HCT116 (cell line): ENCODE measurements around the gene FHDC1. TPM values are rescaled to one million over a fixed set of nuclear protein-coding genes. Genes with fewer than 3 reads are reported as not detected.

Source experiments
- ATAC-seq: fragments of 200-7000 bp; cut with Tn5 transposase; 2 replicates; pipeline ENCODE4 v1.9.1; 2020; ENCODE audit warnings: mild to moderate bottlenecking, moderate library complexity
- BruUV-seq: library from RNA; stranded (reverse); fragments of 400-500 nt; replicated peaks from 2 replicates; lab custom pipeline; 2021; lab: Mats Ljungman, UMichigan
- CTCF ChIA-PET: fragments of 300-600 bp; sonication (Branson Sonifier 250); formaldehyde crosslinking; loops from one replicate; lab custom pipeline; 2021; ENCODE audit warnings: antibody characterized with exemption; lab: Charles Lee
- POLR2A ChIA-PET: fragments of 300-600, 350-600 bp; sonication (Branson Sonifier 250); formaldehyde crosslinking; loops from one replicate; lab custom pipeline; 2021; ENCODE audit warnings: antibody characterized with exemption; lab: Charles Lee
- RAD21 ChIA-PET, 2 experiments: fragments of 300-600 bp; sonication (Branson Sonifier 250); formaldehyde crosslinking; loops; one replicate each; lab custom pipeline; 2023; ENCODE audit warnings: low total read pairs in 2 of 2; ENCODE audit not compliant: uncharacterized antibody in 2 of 2, unreplicated experiment in 2 of 2, low non-redundant PET in 1 of 2; lab: Charles Lee
- DNase-seq: peaks from one replicate; pipeline ENCODE4 v3.0.0-alpha.2; 2010; ENCODE audit warnings: low read depth, low spot score
- H2AFZ ChIP-seq: fragments of 200-600 bp; shearing (Covaris generic), sonication (generic); 2 replicates; pipeline ENCODE4 v1.6.1; 2017; ENCODE audit warnings: low read depth, mixed run types, mixed read lengths, antibody characterized with exemption, low read length; ENCODE audit not compliant: poor library complexity, severe bottlenecking
- H3K27ac ChIP-seq: 2 replicates; pipeline ENCODE4 v1.5.1; 2012; ENCODE audit warnings: low read depth, low read length
- H3K27me3 ChIP-seq: fragments of 200-600 bp; sonication (generic); 2 replicates; pipeline ENCODE4 v1.6.1; 2016; ENCODE audit warnings: mixed run types, low read length, mixed read lengths; ENCODE audit not compliant: insufficient read depth
- H3K36me3 ChIP-seq, 2 experiments: fragments of 200-500 bp in 1 of 2; fragments of 200-600 bp in 1 of 2; sonication (Bioruptor generic) in 1 of 2; sonication (generic) in 1 of 2; 2 replicates each; pipeline versions ENCODE4 v1.5.1 to v1.6.1; 2014 to 2016; ENCODE audit warnings: low read length in 2 of 2, inconsistent platforms in 1 of 2, mixed read lengths in 1 of 2, mixed run types in 1 of 2; ENCODE audit not compliant: insufficient read depth in 2 of 2, control insufficient read depth in 1 of 2
- H3K4me1 ChIP-seq, 2 experiments: fragments of 200-600 bp in 1 of 2; sonication (generic) in 1 of 2; 2 replicates each; pipeline versions ENCODE4 v1.5.1 to v1.6.1; 2012 to 2017; ENCODE audit warnings: low read length in 2 of 2, inconsistent platforms in 1 of 2, mild to moderate bottlenecking in 1 of 2, mixed read lengths in 1 of 2, mixed run types in 1 of 2, moderate library complexity in 1 of 2; ENCODE audit not compliant: insufficient read depth in 2 of 2, control insufficient read depth in 1 of 2
- H3K4me2 ChIP-seq: fragments of 200-600 bp; sonication (generic); 2 replicates; pipeline ENCODE4 v1.6.1; 2017; ENCODE audit warnings: mixed run types, low read length, mixed read lengths
- H3K4me3 ChIP-seq, 2 experiments: fragments of 200-600 bp in 1 of 2; sonication (generic) in 1 of 2; replicated peaks in 1 of 2; 2 replicates each; pipeline ENCODE4 v1.5.1; 2011 to 2016; ENCODE audit warnings: low read length in 2 of 2, control low read depth in 1 of 2, low read depth in 1 of 2, mild to moderate bottlenecking in 1 of 2, mixed read lengths in 1 of 2, mixed run types in 1 of 2
- H3K79me2 ChIP-seq: fragments of 200-600 bp; sonication (generic); 2 replicates; pipeline ENCODE4 v1.6.1; 2017; ENCODE audit warnings: mild to moderate bottlenecking, mixed run types, low read length, moderate library complexity, mixed read lengths; ENCODE audit not compliant: insufficient read depth
- H3K9ac ChIP-seq: fragments of 200-600 bp; sonication (generic); 2 replicates; pipeline ENCODE4 v1.6.1; 2016; ENCODE audit warnings: low read length, mixed read lengths
- H3K9me2 ChIP-seq: fragments of 200-600 bp; sonication (generic), shearing (Covaris generic); 2 replicates; pipeline ENCODE4 v1.6.1; 2017; ENCODE audit warnings: mixed run types, mild to moderate bottlenecking, moderate library complexity; ENCODE audit not compliant: insufficient read depth
- H3K9me3 ChIP-seq, 2 experiments: fragments of 200-500 bp in 1 of 2; fragments of 200-600 bp in 1 of 2; sonication (Bioruptor generic) in 1 of 2; sonication (generic) in 1 of 2; 2 replicates each; pipeline ENCODE4 v1.6.1; 2014 to 2017; ENCODE audit warnings: low read length in 2 of 2, mixed read lengths in 2 of 2, inconsistent platforms in 1 of 2, low read depth in 1 of 2, mild to moderate bottlenecking in 1 of 2, mixed run types in 1 of 2, moderate library complexity in 1 of 2; ENCODE audit not compliant: control insufficient read depth in 1 of 2, insufficient read depth in 1 of 2
- H4K20me1 ChIP-seq: fragments of 200-600 bp; sonication (generic), shearing (Covaris generic); 2 replicates; pipeline ENCODE4 v1.6.1; 2017; ENCODE audit warnings: mixed run types, mild to moderate bottlenecking, moderate library complexity; ENCODE audit not compliant: insufficient read depth
- CBX3 ChIP-seq: IDR thresholded peaks from 2 replicates; pipeline ENCODE4 v1.6.1; 2012; ENCODE audit warnings: low read depth
- EGR1 ChIP-seq: IDR thresholded peaks from 2 replicates; pipeline ENCODE4 v1.6.1; 2012; ENCODE audit warnings: low read depth
- ELF1 ChIP-seq: IDR thresholded peaks from 2 replicates; pipeline ENCODE4 v1.6.1; 2012; ENCODE audit warnings: low read depth, borderline replicate concordance
- EZH2phosphoT487 ChIP-seq: fragments of 200-600 bp; IDR thresholded peaks from 2 replicates; pipeline ENCODE4 v1.6.1; 2018; ENCODE audit warnings: antibody characterized with exemption, borderline replicate concordance
- POLR2A ChIP-seq: IDR thresholded peaks from 2 replicates; pipeline ENCODE4 v1.7.0; 2011; ENCODE audit warnings: borderline replicate concordance; ENCODE audit not compliant: insufficient read depth, insufficient read length; ENCODE audit errors: extremely low read depth
- SIN3A ChIP-seq: IDR thresholded peaks from 2 replicates; pipeline ENCODE4 v1.6.1; 2012; ENCODE audit warnings: low read depth
- SP1 ChIP-seq: IDR thresholded peaks from 2 replicates; pipeline ENCODE4 v1.6.1; 2012; ENCODE audit warnings: low read depth
- YY1 ChIP-seq: IDR thresholded peaks from 2 replicates; pipeline ENCODE4 v1.6.1; 2011; ENCODE audit warnings: low read length, low read depth, moderate library complexity, mild to moderate bottlenecking; ENCODE audit not compliant: insufficient replicate concordance; ENCODE audit errors: extremely low read depth
- ZFX ChIP-seq: fragments of 450-650 bp; IDR thresholded peaks from 2 replicates; pipeline ENCODE4 v1.6.1; 2017
- intact Hi-C: fragments of 100-400 bp; cut with micrococcal nuclease; formaldehyde crosslinking; loops from 2 replicates; pipeline ENCODE4 v1.10.0; 2022
- total RNA-seq: library from RNA; stranded (reverse); gene quantifications from one replicate; pipeline ENCODE4 v1.2.1, GENCODE V29; 2021; ENCODE audit not compliant: unreplicated experiment
- TF ChIP-seq, protein P1 (sequence below), 3 experiments: fragments of 200-600 bp in 1 of 3; sonication (generic) in 1 of 3; IDR thresholded peaks in 2 of 3; conservative IDR thresholded peaks in 1 of 3; 2 replicates each; pipeline ENCODE4 v1.5.1; 2012 to 2017; ENCODE audit warnings: low read depth in 2 of 3, low read length in 2 of 3, antibody characterized with exemption in 1 of 3, borderline replicate concordance in 1 of 3, control low read depth in 1 of 3, mild to moderate bottlenecking in 1 of 3, mixed read lengths in 1 of 3, mixed run types in 1 of 3, moderate library complexity in 1 of 3; ENCODE audit not compliant: insufficient read depth in 1 of 3
- TF ChIP-seq, protein P2 (sequence below): IDR thresholded peaks from 2 replicates; pipeline ENCODE4 v1.6.1; 2011; ENCODE audit warnings: mild to moderate bottlenecking, low read length, moderate library complexity; ENCODE audit not compliant: insufficient replicate concordance; ENCODE audit errors: extremely low read depth

FHDC1 gene
- total RNA-seq, 1 experiment from 2014 or later: 1.8 TPM

DNA sequence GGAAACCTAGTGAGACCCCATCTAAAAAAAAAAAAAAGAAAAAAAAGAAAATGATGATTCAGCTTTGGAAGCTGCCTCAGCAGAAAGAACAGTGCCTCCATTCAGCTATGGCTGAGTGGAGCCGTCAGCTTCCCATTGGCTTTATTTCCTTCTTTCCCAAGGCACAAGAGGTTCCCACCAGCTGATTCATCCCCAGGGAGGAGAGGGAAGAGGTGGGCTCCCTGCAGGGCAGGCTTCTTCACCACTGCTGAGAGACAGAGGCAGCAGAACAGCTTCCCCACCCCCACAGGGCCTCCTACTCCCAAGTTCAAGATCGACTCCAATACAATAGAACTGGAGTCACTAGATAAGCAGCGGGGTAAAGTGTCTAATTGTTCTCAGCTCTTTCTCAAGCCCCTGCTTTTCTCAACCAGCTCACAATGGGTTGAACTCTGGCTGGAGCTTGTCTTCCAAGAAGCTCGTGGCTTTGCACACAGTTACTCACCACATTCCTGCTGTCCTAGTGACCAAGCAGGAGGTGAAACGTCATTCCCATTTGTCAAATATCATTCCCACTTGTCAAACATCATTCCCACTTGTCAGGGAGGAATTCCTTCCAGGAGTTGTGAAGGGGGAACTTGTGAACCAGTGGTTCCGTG lies 47.8 kb downstream of the FHDC1 start (continued):
- TF ChIP-seq YY1 (no peak), SIN3A (no peak), CBX3 (no peak)

DNA sequence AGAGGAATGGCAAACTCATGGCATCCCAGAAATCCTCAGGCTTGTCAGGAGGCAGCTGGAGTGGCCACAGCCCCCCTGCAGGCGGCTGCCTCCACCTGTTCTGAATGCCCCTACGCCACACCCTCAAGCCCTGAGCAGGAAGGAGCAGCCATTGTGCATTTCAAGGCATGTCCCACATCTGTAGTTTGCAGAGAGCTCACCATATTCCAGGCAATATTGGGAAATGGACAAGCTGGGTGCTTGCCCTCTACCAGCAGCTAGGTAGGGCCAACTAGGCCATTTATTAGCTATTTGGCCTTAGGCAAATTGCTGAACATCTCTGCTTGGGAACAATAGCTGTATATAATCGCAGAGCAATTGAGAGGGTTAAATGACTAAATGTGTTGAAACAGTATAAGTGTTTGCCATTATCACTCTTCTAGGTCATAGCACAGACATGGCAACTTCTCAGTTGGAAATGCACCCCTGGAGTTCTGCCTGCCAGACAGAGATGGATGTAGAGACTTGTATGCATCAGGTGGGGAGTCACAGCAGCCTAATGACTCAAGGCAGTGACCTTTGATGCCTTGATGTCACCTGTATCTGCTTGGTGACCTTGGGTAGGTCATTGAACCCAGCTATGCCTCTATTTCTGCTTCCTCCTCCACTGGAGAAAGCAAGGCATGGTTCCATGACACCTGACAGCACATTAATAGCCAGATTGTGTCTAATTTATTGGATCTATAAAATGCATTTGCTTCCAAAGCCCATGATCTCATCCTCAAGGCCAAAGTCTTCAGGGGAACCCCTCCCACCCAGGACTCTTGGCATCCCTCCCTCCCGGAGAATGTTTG lies 52.8 kb downstream of the FHDC1 start:
- H3K79me2 ChIP-seq: no peaks in the 10 kb centered on the region
- no peak overlapping the region for H3K4me3 ChIP-seq
- CTCF ChIA-PET: no interaction called here
- intact Hi-C loops: no loop called here
- H3K9me3 ChIP-seq: no peaks in the 10 kb centered on the region
- ATAC-seq (no peak), DNase-seq (no peak)
- RAD21 ChIA-PET: no interaction called here
- no peak overlapping the region for H3K9ac ChIP-seq
- no peaks in the 10 kb centered on the region for H3K27me3 ChIP-seq
- H3K36me3 ChIP-seq: no peaks in the 10 kb centered on the region
- H2AFZ ChIP-seq: no peak overlapping the region
- H4K20me1 ChIP-seq: no peaks in the 10 kb centered on the region
- H3K4me2 ChIP-seq: no peak overlapping the region
- TF ChIP-seq, protein P1, sequence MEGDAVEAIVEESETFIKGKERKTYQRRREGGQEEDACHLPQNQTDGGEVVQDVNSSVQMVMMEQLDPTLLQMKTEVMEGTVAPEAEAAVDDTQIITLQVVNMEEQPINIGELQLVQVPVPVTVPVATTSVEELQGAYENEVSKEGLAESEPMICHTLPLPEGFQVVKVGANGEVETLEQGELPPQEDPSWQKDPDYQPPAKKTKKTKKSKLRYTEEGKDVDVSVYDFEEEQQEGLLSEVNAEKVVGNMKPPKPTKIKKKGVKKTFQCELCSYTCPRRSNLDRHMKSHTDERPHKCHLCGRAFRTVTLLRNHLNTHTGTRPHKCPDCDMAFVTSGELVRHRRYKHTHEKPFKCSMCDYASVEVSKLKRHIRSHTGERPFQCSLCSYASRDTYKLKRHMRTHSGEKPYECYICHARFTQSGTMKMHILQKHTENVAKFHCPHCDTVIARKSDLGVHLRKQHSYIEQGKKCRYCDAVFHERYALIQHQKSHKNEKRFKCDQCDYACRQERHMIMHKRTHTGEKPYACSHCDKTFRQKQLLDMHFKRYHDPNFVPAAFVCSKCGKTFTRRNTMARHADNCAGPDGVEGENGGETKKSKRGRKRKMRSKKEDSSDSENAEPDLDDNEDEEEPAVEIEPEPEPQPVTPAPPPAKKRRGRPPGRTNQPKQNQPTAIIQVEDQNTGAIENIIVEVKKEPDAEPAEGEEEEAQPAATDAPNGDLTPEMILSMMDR (IDR thresholded peaks at IDR 0.05 in 2 of 3, conservative IDR thresholded peaks at IDR 0.05 in 1 of 3; ENCODE audit: borderline replicate concordance in 1 of 3, insufficient read depth in 1 of 3, low read depth in 2 of 3, low read length in 2 of 3): no peak
- TF ChIP-seq, protein P2, sequence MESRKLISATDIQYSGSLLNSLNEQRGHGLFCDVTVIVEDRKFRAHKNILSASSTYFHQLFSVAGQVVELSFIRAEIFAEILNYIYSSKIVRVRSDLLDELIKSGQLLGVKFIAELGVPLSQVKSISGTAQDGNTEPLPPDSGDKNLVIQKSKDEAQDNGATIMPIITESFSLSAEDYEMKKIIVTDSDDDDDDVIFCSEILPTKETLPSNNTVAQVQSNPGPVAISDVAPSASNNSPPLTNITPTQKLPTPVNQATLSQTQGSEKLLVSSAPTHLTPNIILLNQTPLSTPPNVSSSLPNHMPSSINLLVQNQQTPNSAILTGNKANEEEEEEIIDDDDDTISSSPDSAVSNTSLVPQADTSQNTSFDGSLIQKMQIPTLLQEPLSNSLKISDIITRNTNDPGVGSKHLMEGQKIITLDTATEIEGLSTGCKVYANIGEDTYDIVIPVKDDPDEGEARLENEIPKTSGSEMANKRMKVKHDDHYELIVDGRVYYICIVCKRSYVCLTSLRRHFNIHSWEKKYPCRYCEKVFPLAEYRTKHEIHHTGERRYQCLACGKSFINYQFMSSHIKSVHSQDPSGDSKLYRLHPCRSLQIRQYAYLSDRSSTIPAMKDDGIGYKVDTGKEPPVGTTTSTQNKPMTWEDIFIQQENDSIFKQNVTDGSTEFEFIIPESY: no peak
- no peak for TF ChIP-seq POLR2A
- TF ChIP-seq EGR1: no peak
- TF ChIP-seq ZFX: no peak
- TF ChIP-seq ELF1: no peak
- TF ChIP-seq EZH2phosphoT487: no peak
- no peak for TF ChIP-seq SP1
- TF ChIP-seq, all 23 proteins: peak for 0
- BruUV-seq: no TSS peak
- no peak overlapping the region for H3K27ac ChIP-seq
- POLR2A ChIA-PET: no interaction called here
- H3K4me1 ChIP-seq: peaks cover 0 to 4% of the 10 kb centered on the region in 2 experiments; a peak in 1 of 4 replicates
- H3K9me2 ChIP-seq: no peaks in the 10 kb centered on the region
